Activated CD8-positive, alpha-beta T cell treated with anti-CD3 and anti-CD28 coated beads for 36 hours (primary cell): ENCODE measurements around the gene KIF6. TPM values are rescaled to one million over a fixed set of nuclear protein-coding genes. Genes with fewer than 3 reads are reported as not detected.

ENCODE experiments used
- ATAC-seq: fragments of 200-7000 bp; cut with Tn5 transposase; one replicate; pipeline ENCODE4 v1.10.0; 2021; ENCODE audit warnings: mild to moderate bottlenecking, moderate library complexity
- CTCF ChIA-PET: fragments of 350-600 bp; sonication (Branson Sonifier 250); formaldehyde crosslinking; loops from one replicate; lab custom pipeline; 2021; ENCODE audit warnings: antibody characterized with exemption; lab: Charles Lee
- POLR2A ChIA-PET: fragments of 350-600 bp; sonication (Branson Sonifier 250); formaldehyde crosslinking; loops from one replicate; lab custom pipeline; 2021; ENCODE audit warnings: antibody characterized with exemption; lab: Charles Lee
- DNase-seq: peaks from one replicate; pipeline ENCODE4 v3.0.0-alpha.2; 2020
- H3K27ac Mint-ChIP-seq: one replicate; pipeline ENCODE4 v1.8.0; 2021; ENCODE audit warnings: mild to moderate bottlenecking, mixed read lengths
- H3K27me3 Mint-ChIP-seq: one replicate; pipeline ENCODE4 v1.8.0; 2021; ENCODE audit warnings: mixed read lengths
- H3K36me3 Mint-ChIP-seq: one replicate; pipeline ENCODE4 v1.8.0; 2021; ENCODE audit warnings: low read depth, mixed read lengths
- H3K4me1 Mint-ChIP-seq: one replicate; pipeline ENCODE4 v1.8.0; 2021; ENCODE audit warnings: low read depth, mixed read lengths
- H3K4me3 Mint-ChIP-seq: one replicate; pipeline ENCODE4 v1.8.0; 2021; ENCODE audit warnings: mild to moderate bottlenecking, moderate library complexity, mixed read lengths
- H3K9me3 Mint-ChIP-seq: one replicate; pipeline ENCODE4 v1.8.0; 2021; ENCODE audit warnings: mixed read lengths
- CTCF ChIP-seq: fragments of 200-600 bp; IDR thresholded peaks from one replicate; pipeline ENCODE4 v1.8.0; 2022; ENCODE audit warnings: antibody characterized with exemption, mild to moderate bottlenecking
- intact Hi-C: fragments of 100-400 bp; cut with micrococcal nuclease; formaldehyde crosslinking; loops from one replicate; pipeline ENCODE4 v1.10.0; 2022
- total RNA-seq, 2 experiments: library from RNA; stranded (reverse); gene quantifications; one replicate each; pipeline ENCODE4 v1.2.3, GENCODE V29; 2021

KIF6 gene
- total RNA-seq, 2 experiments from 2014 or later: 0.13 to 0.14 TPM

GRCh38 chr6:39769012-39769411 lies 43.8 kb upstream of the KIF6 start:
- no peaks in the 10 kb centered on the region for H3K9me3 Mint-ChIP-seq
- DNase-seq (no peak), ATAC-seq (no peak)
- no peak overlapping the region for H3K4me3 Mint-ChIP-seq
- TF ChIP-seq CTCF: no peak
- H3K36me3 Mint-ChIP-seq: no peaks in the 10 kb centered on the region
- peaks cover 16% of the 10 kb centered on the region for H3K27me3 Mint-ChIP-seq
- no peaks in the 10 kb centered on the region for H3K4me1 Mint-ChIP-seq
- POLR2A ChIA-PET: interaction anchor here (0.5 kb wide), 1 partner anchor 12 kb away, joined by 4 read pairs; no protein-coding TSS in a partner anchor
- CTCF ChIA-PET: no interaction called here
- intact Hi-C loops: no loop called here
- no peak overlapping the region for H3K27ac Mint-ChIP-seq

GRCh38 chr6:39765508-39766065 lies 40.4 kb upstream of the KIF6 start:
- Mint-ChIP-seq H3K4me1 (no peaks in the 10 kb centered on the region), H3K36me3 (no peaks in the 10 kb centered on the region), H3K9me3 (no peaks in the 10 kb centered on the region), H3K4me3 (no peak overlapping the region), H3K27ac (no peak overlapping the region), H3K27me3 (peaks cover 20% of the 10 kb centered on the region)
- intact Hi-C loops: no loop called here
- ATAC-seq (no peak), DNase-seq (no peak)
- TF ChIP-seq CTCF: no peak
- CTCF ChIA-PET: no interaction called here
- POLR2A ChIA-PET: no interaction called here

GRCh38 chr6:39760226-39760952 lies 35.2 kb upstream of the KIF6 start:
- no peak for DNase-seq
- Mint-ChIP-seq H3K36me3 (no peaks in the 10 kb centered on the region), H3K27me3 (peaks cover 18% of the 10 kb centered on the region), H3K27ac (no peak overlapping the region), H3K9me3 (no peaks in the 10 kb centered on the region), H3K4me1 (no peaks in the 10 kb centered on the region), H3K4me3 (no peak overlapping the region)
- intact Hi-C loops: no loop called here
- no peak for ATAC-seq
- TF ChIP-seq CTCF: no peak
- POLR2A ChIA-PET: no interaction called here
- CTCF ChIA-PET: no interaction called here

GRCh38 chr6:39758905-39759605 lies 33.8 kb upstream of the KIF6 start:
- Mint-ChIP-seq H3K4me3 (no peak overlapping the region), H3K27ac (no peak overlapping the region), H3K36me3 (no peaks in the 10 kb centered on the region), H3K27me3 (peaks cover 13% of the 10 kb centered on the region), H3K4me1 (no peaks in the 10 kb centered on the region), H3K9me3 (no peaks in the 10 kb centered on the region)
- ChIA-PET CTCF (no interaction called here), POLR2A (no interaction called here)
- DNase-seq (no peak), ATAC-seq (no peak)
- no peak for TF ChIP-seq CTCF
- intact Hi-C loops: no loop called here

- POLR2A ChIA-PET: interaction anchor here (0.7 kb wide), 1 partner anchor 12 kb away, joined by 4 read pairs; no protein-coding TSS in a partner anchor
- Mint-ChIP-seq H3K36me3 (no peaks in the 10 kb centered on the region), H3K27ac (no peak overlapping the region), H3K27me3 (peaks cover 8% of the 10 kb centered on the region), H3K9me3 (no peaks in the 10 kb centered on the region), H3K4me3 (no peak overlapping the region), H3K4me1 (no peaks in the 10 kb centered on the region)
- CTCF ChIA-PET: no interaction called here
- ATAC-seq (no peak), DNase-seq (no peak)
- intact Hi-C loops: no loop called here
- TF ChIP-seq CTCF: no peak
These were observed 31.4 kb upstream of the KIF6 start for GRCh38 chr6:39756582-39756981.
